ENCODE results near the gene TTLL13.
"Not testable (repeated sequence)": the region's sequence is repeated elsewhere in the genome, so short reads cannot be mapped to it uniquely, and the experiment has no call there.

Gene TTLL13

GRCh38 chr15:90240856-90241255 lies 8.5 kb upstream of the TTLL13 start:
- DNase-seq, result no peak

GRCh38 chr15:90241343-90242192 lies 7.8 kb upstream of the TTLL13 start:
- DNase-seq, result no peak

DNA sequence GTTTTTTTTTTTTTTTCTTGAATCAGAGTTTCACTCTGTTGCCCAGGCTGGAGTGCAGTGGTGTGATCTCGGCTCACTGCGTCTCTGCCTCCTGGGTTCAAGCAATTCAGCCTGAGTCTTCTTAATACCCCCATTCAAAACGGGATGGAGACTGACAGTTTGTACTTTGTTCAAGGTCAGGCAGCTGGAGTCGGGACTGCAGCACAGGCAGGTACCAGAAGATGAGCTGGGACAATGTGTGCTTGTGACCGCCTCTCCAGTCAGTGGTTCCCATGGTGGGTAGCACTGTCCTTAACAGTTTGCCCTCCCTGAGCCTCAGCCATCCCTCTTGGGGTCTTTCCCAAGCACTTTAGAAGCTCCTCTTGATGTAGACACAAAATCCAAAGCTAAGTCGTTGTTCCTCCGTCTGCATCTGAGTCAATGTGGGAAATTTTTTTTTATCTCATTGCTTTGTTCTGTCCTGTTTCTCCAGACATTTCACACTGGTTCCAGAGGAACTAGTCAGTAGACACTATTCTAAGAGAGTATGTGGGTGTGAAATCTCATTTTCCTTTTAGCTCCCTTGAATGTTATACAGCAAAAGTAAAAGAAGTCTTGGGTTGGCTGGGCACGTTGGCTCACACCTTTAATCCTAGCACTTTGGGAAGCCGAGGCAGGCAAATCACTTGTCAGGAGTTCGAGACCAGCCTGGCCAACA lies 5.3 kb upstream of the TTLL13 start:
- no peak for DNase-seq

DNA sequence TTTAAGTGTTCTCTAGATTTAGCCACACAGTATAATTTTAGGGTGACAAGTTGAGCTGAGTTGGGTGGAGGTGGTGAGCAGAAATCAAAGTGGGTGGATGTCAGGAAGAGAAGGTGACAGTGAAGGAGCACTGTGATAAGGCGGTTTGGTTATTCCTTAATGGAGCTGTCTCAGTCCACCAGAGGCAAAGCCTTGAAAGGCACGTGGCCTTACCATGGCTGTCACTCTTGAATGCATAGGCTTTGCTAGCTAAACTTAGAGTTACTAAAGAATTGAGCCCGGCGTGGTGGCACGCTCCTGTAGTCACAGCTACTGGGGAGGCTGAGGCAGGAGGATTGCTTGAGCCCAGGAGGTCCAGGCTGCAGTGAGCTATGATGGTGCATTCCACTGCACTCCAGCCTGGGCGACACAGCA lies 560 bp upstream of the TTLL13 start:
- DNase-seq, result no peak

- DNase-seq, result no peak
Measured at GRCh38 chr15:90257776-90258175, 8.4 kb downstream of the TTLL13 start.

- DNase-seq, result no peak
Measured at GRCh38 chr15:90259524-90259923, 10.2 kb downstream of the TTLL13 start.

- DNase-seq, result not testable (repeated sequence)
Measured at GRCh38 chr15:90260731-90261130, 11.4 kb downstream of the TTLL13 start.

DNA sequence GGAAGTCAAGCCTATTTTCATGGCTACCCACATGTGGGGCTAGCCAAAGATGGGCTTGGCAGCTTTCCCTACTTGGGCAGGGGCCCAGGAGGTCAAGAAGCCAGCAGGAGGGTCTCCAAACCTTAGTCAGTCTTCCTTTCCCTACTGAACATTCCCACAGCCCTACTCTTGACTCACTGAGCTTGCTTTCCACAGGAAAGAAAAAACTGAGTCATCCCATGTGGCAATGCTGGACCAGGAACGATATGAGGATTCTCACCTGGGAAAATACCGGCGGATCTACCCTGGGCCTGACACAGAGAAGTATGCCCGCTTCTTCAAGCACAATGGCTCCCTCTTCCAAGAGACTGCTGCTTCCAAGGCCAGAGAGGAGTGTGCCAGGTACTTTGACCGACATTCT lies 12.5 kb downstream of the TTLL13 start:
- no peak for DNase-seq

GRCh38 chr15:90262426-90262825 lies 13.1 kb downstream of the TTLL13 start:
- no peak for DNase-seq

GRCh38 chr15:90264671-90265070 lies 15.3 kb downstream of the TTLL13 start:
- peak; percentile 37 to 52 for DNase-seq

GRCh38 chr15:90265271-90266060 lies 16.1 kb downstream of the TTLL13 start, which contains the start of gene NGRN:
TSS of gene NGRN (plus strand) at chr15:90265672. CDS start at chr15:90265713, 41 bp downstream.
- peak; percentile 92 to 95 for DNase-seq

DNA sequence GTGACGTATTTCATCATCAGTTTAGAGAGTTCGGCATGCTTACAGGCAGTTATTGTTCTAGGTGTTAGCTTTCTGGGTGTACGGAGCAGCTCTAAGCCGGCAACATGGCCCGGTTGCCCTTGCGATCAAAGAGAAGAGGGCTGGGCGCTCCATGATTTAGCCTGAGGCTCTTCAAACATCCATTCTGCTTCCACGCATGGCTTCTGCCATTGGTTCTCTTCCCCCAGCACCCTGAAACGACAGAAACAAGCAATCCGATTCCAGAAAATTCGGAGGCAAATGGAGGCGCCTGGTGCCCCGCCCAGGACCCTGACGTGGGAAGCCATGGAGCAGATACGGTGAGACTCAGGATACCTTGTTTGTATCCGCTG lies 16.7 kb downstream of the TTLL13 start:
- peak; percentile 48 to 66 for DNase-seq

- DNase-seq, result peak; percentile 37 to 47
Measured at GRCh38 chr15:90266485-90266884, 17.1 kb downstream of the TTLL13 start.

- no peak for DNase-seq
Measured at GRCh38 chr15:90268415-90268814, 19.1 kb downstream of the TTLL13 start.

GRCh38 chr15:90270502-90271150 lies 21.3 kb downstream of the TTLL13 start:
- DNase-seq, result no peak

DNA sequence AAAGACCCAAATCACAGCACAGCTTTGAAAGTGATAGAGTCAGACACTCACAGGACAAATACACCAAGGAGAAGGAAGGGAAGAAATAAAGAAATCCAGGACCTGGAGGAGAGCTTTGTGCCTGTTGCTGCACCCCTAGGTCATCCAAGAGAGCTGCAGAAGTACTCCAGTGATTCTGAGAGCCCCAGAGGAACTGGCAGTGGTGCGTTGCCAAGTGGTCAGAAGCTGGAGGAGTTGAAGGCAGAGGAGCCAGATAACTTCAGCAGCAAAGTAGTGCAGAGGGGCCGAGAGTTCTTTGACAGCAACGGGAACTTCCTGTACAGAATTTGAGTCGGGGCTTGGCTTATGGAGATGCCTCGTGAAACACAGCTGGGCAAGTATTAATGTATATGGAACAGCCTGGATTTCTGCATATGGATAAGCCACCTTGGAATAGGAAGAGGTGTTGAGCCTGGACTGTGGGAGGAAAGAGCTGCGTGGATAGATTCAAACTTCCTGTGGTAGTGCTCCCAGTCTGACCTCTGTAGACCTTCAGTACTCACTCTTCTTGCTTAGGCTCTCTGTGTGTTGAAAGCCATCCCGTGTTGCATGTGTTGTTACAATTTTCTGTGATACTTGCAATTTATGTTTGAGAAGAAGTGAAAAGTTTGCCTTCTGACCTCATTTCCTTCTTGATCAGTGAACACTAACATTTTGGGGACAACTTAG lies 22.3 kb downstream of the TTLL13 start:
- no peak for DNase-seq

DNA sequence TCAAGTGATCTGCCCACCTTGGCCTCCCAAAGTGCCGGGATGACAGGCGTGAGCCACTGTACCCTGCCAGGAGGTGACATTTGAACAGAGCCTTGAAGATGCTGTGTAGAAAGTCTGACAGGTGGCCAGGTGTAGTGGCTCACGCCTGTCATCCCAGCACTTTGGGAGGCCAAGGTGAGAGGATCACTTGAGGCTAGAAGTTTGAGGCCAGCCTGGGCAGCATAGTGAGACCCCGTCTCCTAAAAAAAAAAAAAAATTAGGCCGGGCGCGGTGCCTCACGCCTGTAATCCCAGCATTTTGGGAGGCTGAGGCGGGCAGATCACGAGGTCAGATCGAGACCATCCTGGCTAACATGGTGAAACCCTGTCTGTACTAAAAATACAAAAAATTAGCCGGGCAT lies 29.1 kb downstream of the TTLL13 start:
- DNase-seq, result not testable (repeated sequence)

DNA sequence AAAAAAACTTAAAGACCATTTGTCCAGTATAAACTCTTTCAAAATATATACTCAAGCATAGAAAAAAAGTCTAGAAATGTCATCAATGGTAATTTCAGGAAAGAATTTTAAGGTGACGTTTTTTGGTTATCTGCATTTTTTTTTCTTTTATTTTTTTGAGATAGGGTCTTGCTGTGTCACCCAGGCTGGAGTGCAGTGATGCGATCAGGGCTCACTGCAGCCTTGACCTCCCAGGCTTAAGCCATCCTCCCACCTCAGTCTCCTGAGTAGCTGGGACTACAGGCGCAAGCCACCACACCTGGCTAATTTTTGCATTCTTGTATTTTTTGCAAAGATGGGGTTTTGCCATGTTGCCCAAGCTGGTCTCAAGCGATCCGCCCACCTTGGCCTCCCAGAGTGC lies 31.4 kb downstream of the TTLL13 start:
- DNase-seq, result not testable (repeated sequence)

DNA sequence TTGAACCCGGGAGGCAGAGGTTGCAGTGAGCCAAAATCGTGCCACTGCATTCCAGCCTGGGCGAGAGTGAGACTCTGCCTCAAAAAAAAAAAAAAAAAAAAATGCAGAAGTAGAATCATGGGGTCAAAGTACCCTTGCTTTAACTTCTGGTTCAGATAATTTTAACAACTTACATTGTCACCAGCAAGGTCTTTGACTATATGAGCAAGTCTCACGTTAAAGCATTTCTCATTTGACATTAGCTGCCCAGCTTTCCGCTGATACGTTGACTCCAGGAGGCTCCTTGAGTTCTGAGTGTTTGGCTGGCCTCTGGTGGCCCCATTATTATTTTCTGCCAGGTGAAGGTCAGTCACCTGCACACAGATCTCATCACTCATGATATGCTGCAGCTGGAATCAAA lies 32.3 kb downstream of the TTLL13 start:
- not testable (repeated sequence) for DNase-seq

- peak in 1 of 2 experiments; percentile 25 for DNase-seq
Measured at GRCh38 chr15:90286678-90287077, 37.3 kb downstream of the TTLL13 start.

DNA sequence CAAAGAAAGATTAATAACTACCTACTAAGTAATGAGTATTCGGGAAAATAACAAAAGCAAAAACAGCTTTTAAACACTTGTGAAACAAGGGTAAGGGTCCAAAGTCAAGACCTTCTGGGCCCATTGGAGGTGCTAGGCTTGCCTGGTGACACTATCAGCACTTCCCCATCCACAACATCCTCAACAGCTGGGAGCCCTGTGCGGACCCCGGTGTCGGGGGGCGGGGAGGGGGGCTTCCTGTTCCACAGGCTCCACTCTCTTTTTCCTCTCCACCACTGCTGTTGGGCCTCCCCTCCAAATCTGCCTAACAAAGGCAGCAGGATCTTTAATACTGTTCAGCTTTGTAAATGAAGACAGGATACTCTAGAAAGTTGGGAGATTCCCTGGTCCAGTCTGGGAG lies 37.7 kb downstream of the TTLL13 start:
- no peak for DNase-seq

DNA sequence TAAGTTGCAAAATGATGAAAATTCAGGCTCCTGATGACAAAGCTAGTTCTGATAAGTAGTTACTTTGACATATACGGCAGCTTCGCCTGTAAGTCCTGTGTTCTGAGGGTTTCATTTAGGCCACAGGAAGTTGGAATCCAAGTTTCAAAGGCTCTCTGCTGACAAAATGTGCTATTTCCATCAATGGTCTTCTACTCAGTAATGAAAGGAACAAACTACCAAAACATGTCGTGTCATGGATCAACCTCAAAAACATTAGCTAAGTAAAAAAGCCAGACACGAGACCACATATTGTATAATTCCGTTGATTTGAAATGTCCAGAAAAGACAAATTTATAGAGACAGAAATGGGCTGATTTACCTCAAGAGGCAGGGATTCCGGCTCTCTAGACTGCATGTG lies 38.6 kb downstream of the TTLL13 start:
- DNase-seq, result no peak
